GM18907 (cell line): ENCODE data around the gene FIBCD1.
"Not testable (repeated sequence)": the region's sequence is repeated elsewhere in the genome, so short reads cannot be mapped to it uniquely, and the experiment has no call there.

Experiments used
- ATAC-seq: cut with Tn5 transposase; IDR thresholded peaks from one replicate; pipeline ENCODE4 v1.9.1; 2021; ENCODE audit warnings: mild to moderate bottlenecking, moderate library complexity; ENCODE audit not compliant: unreplicated experiment

FIBCD1 gene

GRCh38 chr9:130910670-130911069 is 28.4 kb downstream of the FIBCD1 start:
- not testable (repeated sequence) for ATAC-seq

- ATAC-seq: not testable (repeated sequence)
These were observed 29.0 kb downstream of the FIBCD1 start for GRCh38 chr9:130910041-130910440.

- no peak for ATAC-seq
These were observed 30.1 kb downstream of the FIBCD1 start for GRCh38 chr9:130908878-130909355.

- ATAC-seq: no peak
These were observed 30.7 kb downstream of the FIBCD1 start for GRCh38 chr9:130908146-130908877.

GRCh38 chr9:130906735-130907416 is 32.2 kb downstream of the FIBCD1 start:
- no peak for ATAC-seq

- ATAC-seq: no peak
These were observed 32.9 kb downstream of the FIBCD1 start for GRCh38 chr9:130905902-130906734.

GRCh38 chr9:130905125-130905901 is 33.7 kb downstream of the FIBCD1 start:
- no peak for ATAC-seq

- ATAC-seq: no peak
These were observed 34.7 kb downstream of the FIBCD1 start for GRCh38 chr9:130904070-130905044.

- no peak for ATAC-seq
These were observed 35.6 kb downstream of the FIBCD1 start for GRCh38 chr9:130903194-130904069.

GRCh38 chr9:130902204-130903185 is 36.6 kb downstream of the FIBCD1 start:
- ATAC-seq: no peak

GRCh38 chr9:130901498-130902203 is 37.4 kb downstream of the FIBCD1 start:
- no peak for ATAC-seq

- no peak for ATAC-seq
These were observed 38.1 kb downstream of the FIBCD1 start for GRCh38 chr9:130900701-130901497.

GRCh38 chr9:130899051-130899748 is 39.8 kb downstream of the FIBCD1 start:
- ATAC-seq: no peak

GRCh38 chr9:130898552-130898852 is 40.5 kb downstream of the FIBCD1 start:
- no peak for ATAC-seq

- no peak for ATAC-seq
These were observed 41.0 kb downstream of the FIBCD1 start for GRCh38 chr9:130897848-130898551.
